GM23248 (cell line): ENCODE measurements around the gene TMEM108.

Source experiments
- EZH2 ChIP-seq: fragments of 200-600 bp; sonication (generic); IDR thresholded peaks from 2 replicates; pipeline ENCODE4 v1.6.1; 2018; ENCODE audit warnings: antibody characterized with exemption, mild to moderate bottlenecking; ENCODE audit not compliant: insufficient read depth, poor library complexity, severe bottlenecking
- EZH2phosphoT487 ChIP-seq: fragments of 200-600 bp; sonication (generic); IDR thresholded peaks from 2 replicates; pipeline ENCODE4 v1.6.1; 2018; ENCODE audit warnings: antibody characterized with exemption, moderate library complexity, mild to moderate bottlenecking, low read depth; ENCODE audit not compliant: insufficient read depth

DNA sequence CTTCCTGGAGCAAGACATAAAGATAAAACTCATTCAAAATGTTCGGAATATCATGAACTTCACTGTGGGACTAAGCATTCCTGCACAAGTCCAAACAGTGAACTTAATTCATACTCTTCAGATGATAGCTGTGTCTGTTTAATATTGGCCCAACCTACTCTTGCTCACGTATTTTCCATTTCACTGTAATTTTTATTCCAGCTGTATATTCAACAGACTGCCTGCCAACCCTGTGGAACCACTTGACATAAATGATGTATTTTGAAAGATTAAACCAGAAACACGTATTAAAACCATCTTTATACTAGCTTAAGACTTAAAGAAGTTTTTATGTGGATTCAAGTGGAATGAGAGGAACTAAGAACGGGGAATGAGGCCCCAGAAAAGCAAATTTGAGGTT lies 172.5 kb downstream of the TMEM108 start:
- TF ChIP-seq EZH2phosphoT487 (no peak), EZH2 (no peak)
